ENCODE measurements around the gene TMC6.
"Not testable (repeated sequence)": the region's sequence is repeated elsewhere in the genome, so short reads cannot be mapped to it uniquely, and the experiment has no call there.

TMC6 gene

DNA sequence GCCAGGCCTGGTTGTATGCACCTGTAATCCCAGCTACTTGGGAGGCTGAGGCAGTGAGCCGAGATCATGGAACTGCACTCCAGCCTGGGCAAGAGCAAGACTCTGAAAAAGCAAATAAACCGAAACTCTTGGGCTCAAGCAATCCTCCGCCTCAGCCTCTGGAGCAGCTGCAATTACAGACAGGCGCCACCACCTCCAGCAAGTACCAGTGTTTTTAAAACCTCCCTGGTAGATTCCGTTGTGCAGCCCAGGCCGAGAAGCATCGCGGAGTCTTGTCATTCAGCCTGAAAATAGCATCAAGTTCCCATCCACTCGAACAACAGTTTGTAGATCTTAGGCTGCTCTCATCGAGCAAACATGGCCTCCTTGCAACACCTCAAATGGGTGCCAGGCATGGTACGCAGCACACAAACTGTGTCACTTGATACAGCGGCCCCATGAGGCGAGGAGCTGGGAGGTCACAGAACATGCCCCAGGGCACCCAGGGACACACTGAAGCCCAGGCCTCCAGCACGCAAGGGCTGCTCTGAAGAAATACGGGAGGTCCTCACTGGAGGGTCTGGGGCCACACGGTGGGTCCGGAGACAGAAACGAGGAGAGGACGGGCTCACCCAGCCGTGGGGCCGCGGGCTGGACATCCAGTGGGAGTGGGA lies 18.1 kb downstream of the TMC6 start:
- DNase-seq (ENCODE audit: low read depth in 2 of 2) = no peak

DNA sequence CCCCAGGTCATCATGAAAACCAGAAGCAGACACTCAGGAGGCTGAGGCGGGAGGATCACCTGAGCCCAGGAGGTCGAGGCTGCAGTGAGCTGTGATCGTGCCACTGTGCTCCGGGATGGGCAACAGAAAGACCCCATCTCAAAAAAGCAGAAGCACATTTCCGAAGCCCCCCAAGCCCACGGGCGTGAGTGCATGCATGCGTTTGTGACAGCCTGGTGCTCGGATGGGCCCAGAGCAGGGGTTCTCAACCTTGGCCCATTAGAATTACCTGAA lies 19.1 kb downstream of the TMC6 start:
- no peak for DNase-seq (ENCODE audit: low read depth in 2 of 2)

DNA sequence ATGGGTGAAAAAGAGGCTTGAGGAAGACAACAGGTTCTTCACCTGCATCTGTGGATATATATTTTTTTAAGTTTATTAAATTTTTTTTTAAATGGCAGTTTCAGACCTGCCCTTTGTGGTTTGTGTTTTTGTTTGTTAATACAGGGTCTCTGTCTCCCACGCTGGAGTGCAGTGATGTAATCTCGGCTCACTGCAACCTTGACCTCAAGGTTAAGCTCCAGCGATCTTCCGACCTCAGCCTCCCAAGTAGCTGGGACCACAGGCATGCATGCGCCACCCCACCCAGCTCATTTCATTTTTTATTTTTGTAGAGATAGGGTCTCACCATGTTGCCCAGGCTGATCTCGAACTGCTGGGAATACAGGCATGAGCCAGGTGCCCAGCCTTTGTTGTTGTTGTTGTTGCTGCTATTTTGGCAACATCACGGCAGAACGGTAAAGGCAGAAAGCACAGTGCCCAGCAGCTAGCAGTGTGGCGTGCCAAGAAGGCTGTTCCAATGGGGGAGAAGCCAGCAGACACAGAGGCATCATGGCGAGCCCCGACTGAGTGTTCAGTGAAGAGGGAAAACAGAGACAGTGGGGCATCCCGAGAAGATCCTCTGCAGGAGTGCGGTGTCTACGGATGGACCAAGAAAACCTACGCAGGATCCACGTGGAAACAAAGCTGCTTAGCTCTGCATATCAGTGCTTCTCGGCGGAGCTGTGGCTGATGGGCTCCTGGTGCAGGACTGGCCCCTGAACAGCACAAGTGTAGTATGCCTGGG lies 19.6 kb downstream of the TMC6 start:
- no peak for DNase-seq (ENCODE audit: low read depth in 2 of 2)

DNA sequence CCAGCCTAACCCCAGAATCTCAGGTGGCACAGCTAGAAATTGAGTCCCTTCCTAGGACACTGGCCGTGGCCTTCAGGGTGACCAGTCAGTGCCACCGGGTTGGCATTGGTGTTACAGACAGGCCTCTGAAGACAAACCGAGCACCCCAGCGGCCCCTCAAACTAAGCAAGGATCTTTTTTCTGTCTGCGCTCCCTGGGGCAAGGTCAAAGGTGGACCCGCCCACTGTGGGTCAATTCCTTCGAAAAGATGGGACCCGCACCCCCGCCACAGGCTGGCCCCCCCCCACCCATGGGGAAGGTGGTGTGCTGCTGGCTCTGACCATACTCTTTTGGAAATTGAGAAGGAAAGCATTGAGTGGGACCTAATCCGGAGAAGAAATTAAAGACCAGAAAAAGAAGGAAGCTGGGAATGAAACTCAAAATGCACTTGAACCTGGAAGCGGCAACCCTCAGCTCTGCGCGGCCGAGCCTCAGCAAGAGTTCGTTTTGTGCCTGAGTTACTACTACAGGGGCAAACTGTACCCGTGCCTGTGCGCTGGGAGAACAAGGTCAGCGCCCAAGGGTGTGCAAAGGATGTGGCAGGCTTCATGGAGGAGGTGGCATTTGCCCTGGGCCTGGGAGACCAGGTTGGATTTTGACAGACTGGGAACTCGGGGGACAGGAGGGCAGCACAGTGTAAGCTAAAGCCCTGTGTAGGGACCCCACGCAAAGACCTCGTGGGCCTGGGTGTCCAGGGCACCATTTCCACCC lies 20.4 kb downstream of the TMC6 start:
- DNase-seq (ENCODE audit: low read depth in 2 of 2) = no peak

DNA sequence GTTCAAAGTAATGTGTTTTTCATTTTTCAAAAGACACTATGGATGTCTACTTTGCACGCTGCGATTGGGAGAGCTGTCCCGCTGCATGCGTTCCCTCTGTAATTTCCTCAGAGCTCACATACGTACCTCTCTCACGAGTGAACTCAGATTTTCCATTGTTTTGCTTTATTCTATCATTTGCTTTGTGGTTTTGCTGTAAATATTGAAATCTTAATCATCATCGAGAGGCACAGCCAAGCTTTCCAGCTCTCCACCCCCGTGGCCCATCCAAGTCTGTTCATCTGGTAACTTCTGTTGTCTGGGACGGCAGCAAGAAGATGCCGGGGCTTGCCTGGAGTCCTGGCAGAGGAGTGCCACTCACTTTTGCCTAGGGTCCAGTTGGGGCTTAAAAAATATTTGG lies 21.1 kb downstream of the TMC6 start:
- DNase-seq (ENCODE audit: low read depth in 2 of 2) = no peak

DNA sequence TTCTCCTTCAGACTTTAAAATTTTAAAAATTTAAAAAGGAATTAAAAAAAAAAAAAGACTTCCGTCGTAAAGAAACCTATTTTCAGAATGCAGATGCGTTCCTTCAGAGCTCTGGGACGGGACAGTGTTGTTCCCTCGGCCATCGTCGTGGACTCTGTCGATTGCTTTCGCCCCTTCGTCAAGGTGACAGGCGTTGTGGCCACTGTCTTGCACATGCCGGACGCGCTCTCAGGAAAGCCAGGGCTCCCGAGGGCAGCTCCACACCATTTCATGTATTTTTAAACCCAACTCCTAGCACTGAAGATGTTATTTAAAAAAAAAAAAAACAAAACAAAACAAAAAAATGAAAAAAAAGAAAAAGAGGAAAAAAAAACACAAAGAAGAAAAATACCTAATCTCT lies 22.3 kb downstream of the TMC6 start:
- DNase-seq (ENCODE audit: low read depth in 2 of 2) = no peak

DNA sequence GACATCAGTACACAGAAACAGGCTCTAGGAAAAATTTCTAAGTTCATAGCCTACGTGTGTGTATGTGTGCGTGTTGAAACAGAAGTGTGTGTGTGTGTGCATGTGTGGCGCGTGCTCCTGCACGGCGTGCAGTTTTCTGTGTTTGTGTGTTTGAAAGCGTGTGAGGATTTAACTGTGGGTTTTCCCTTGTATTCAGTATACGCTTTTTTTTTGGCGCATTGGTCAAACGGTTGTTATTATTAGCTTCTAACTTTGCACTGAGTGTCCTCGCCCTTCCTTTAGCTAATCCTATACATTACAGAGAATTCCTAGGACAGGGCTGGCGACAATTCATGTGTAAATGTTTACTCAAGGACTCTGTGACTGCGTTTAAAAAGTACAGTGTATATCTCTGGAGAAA lies 23.0 kb downstream of the TMC6 start:
- no peak for DNase-seq (ENCODE audit: low read depth in 2 of 2)

DNA sequence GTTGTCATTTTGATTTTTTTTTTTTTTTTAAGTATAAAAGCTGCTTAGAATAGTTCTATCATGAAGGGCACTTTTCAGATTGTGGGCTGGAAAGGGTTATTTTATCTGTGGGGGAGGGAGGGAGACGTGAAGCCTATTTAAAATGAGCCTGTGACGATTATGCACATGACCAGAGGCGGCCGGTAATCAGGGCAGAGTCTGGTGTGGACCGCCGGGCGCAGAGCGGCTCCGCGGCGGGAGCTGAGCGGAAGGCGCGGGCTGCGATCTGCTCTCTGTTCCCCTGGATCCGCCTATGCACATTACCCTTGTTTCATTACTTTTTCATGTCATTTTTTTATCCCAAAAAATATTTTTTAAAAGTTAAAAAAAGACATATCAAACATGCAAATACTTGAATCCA lies 23.5 kb downstream of the TMC6 start:
- DNase-seq (ENCODE audit: low read depth in 2 of 2) = no peak

DNA sequence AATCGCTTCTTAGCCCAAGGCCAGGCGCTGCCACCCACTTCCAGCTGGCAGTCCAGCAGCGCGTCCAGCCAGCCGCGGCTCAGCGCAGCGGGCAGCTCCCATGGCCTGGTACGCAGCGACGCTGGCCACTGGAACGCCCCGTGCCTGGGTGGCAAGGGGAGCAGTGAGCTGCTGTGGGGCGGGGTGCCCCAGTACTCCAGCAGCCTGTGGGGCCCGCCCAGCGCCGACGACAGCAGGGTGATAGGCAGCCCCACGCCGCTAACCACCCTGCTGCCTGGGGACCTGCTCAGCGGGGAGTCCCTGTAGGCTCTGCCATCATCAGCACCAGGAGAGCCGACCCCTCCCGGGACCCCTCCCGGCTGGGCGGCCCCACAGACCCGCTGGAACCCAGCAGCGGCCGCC lies 24.0 kb downstream of the TMC6 start:
- no peak for DNase-seq (ENCODE audit: low read depth in 2 of 2)

DNA sequence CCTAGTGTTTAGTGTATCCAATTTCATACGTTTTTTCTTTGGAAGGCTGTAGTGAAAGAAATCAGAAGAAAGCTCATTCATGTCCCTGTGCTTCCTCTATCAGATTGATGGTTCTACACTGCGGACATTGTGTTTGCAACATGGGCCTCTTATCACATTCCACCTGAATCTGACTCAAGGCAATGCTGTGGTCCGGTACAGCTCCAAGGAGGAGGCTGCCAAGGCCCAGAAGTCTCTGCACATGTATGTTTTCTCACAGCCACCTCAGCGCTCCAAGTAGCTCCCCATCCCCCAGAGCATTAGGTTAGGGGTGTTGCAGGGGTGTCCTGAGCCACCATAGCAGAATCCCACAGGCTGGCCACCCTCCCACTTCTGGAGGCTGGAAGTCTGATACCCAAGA lies 25.2 kb downstream of the TMC6 start:
- DNase-seq (ENCODE audit: low read depth in 2 of 2) = no peak

DNA sequence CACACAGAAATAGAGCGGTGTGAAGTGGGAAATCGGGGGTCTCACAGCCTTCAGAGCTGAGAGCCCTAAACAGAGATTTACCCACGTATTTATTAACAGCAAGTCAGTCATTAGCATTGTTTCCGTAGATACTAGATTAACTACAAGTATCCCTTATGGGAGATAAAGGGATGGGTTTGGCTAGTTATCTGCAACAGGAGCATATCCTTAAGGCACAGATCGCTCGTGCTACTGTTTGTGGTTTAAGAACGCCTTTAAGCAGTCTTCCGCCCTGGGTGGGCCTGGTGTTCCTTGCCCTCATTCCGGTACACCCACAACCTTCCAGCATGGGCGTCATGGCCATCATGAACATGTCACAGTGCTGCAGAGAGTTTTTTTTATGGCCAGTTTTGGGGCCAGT lies 27.0 kb downstream of the TMC6 start:
- DNase-seq (ENCODE audit: low read depth in 2 of 2) = no peak

DNA sequence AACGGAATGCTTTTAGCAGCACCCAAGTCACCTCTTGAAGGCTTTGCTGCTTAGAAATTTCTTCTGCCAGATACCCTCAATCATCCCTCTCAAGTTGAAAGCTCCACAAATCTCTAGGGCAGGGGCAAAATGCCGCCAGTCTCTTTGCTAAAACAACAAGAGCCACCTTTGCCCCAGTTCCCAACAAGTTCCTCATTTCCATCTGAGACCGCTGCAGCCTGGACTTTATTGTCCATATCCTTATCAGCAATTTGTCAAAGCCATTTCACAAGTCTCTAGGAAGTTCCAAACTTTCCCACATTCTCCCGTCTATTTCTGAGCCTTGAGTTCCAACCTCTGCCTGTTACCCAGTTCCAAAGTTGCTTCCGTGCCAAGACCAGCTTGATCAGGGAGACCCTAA lies 27.4 kb downstream of the TMC6 start:
- DNase-seq (ENCODE audit: low read depth in 2 of 2) = no peak

DNA sequence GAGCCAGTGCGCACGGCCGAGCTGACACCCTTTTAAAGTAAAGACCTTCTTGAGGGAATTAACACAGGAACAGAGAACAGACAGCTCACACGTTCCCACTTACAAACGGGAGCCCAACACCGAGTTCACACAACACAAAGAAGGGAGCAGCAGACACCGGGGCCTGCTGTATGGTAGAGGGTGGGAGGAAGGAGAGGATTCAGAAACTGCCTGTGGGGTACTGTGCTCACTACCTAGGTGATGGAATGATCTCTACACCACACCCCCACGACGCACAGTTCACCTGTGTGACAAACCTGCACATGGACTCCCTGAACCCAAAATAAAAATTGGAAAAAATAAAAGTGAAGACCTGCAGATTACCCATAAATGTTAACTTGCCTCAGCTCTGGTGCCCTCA lies 32.5 kb downstream of the TMC6 start:
- DNase-seq (ENCODE audit: low read depth in 2 of 2) = no peak

DNA sequence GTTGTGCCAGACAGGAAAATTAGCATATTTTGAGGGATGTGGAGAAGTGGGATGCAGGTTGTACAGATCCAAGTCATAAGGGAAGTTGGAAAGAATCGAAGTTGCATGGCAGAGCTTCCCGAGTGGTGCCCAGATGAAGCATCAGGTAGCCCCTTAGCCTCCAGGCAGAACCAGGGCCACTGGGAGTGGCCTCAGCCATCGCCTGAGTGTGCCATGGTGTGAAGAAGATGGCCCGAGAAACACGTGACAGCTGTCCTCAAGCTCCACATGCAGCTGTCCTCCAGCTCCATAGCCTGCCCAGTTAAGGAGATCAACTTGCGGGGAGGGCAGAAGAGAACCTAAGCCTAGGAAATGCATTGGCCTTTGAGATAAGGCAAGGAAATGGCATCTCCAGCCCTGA lies 33.5 kb downstream of the TMC6 start:
- no peak for DNase-seq (ENCODE audit: low read depth in 2 of 2)

DNA sequence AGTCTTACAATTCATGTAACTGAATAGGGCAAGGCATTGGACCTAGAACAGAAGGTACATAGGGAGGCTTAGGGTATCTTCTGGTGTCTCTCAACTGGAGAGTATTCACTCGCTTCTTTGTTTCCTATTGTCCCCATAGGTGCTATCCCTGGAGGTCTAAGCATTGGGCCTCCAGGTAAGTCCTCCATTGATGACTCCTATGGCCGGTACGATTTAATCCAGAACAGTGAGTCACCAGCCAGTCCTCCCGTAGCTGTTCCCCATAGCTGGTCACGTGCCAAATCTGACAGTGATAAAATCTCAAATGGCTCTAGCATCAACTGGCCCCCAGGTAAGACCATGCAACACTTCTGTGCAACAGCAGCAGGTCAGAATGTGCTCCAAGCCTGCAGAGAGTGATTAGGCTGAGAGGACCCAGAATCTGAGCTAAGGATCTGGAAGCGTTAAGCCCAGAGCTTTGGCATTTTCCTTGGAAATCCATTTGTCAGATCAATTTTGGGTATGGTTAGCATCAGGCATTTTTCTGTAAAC lies 35.7 kb downstream of the TMC6 start:
- no peak for DNase-seq (ENCODE audit: low read depth in 2 of 2)

DNA sequence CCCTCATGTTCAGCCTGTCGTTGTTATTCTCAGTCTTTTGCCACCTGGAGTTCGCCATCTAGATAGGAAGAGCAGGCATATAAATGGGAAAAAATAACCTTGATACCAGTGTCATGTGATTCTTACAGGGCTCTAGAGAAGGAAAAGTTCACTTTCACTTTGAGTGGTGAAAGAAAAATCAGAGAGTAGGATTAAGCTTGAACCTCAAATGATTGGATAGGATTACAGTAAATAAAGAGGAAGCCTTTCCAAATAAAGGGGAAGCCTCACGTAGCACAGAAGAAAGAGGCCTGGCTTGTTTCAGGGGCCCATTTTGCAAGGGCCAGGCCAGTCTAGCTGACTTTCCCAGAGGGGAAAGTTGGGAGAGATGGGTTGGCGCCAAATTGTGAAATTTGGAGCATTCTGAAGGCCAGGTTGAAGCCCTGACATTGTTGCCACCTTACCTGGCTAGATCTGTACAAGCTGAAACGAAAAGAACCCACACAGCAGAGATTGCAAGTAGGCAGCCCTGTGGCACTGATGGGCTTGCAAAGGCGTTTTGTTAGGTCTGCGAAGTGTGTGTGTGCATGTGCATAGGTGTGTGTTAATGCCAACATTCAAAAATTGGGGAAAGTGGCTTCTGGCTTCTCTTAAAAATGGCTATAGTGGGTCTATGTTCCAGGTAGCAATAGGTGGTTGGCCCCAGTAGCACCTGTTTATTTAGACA lies 38.8 kb downstream of the TMC6 start:
- DNase-seq (ENCODE audit: low read depth in 2 of 2) = no peak

DNA sequence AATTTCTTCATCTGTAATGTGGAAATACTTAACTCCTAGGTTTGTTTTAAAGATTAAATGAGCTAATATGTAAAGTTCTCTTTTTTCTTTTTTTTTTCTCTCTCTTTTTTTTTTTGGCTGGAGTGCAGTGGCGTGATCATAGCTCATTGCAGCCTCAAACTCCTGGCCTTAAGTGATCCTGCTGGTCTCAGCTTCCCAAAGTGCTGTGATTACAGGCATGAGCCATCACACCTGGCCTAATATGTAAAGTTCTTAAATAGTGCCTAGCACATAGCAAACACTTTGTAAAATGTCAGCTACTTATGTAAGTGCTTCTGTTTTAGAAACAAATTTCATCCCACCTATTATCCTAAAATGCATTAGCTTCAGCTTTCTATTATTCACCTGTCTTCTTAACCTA lies 40.0 kb downstream of the TMC6 start:
- no peak for DNase-seq (ENCODE audit: low read depth in 2 of 2)

DNA sequence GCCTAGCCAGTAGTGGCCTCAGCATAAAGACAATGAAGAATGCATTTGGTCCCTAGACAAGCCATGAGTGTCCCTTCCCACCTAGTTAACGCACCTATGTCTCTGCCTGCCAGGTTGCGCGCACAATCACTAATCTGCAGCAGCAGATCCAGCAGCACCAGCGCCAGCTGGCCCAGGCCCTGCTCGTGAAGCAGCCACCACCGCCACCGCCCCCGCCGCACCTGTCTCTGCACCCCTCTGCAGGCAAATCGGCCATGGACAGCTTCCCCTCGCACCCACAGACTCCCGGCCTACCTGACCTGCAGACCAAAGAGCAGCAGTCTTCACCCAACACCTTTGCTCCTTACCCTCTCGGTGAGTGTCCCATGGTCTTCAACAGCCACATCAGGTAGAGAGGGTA lies 41.8 kb downstream of the TMC6 start:
- DNase-seq (ENCODE audit: low read depth in 2 of 2) = no peak

DNA sequence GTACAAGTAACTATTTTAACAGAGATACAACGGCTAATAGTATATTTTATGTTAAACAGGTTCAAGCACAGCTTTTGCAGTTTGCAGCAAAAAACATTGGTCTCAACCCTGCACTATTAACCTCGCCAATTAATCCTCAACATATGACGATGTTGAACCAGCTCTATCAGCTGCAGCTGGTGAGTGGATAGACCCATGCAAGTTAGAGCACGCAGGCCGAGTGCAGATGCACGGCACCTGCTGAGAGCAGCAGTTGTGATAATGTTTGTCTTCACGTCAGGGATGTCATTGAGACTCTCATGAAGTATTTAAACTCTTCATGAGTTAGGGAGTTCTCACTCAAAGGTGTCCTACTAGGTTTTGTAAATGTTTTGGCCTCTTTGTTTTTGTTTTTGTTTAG lies 45.6 kb downstream of the TMC6 start:
- DNase-seq (ENCODE audit: low read depth in 2 of 2) = no peak

DNA sequence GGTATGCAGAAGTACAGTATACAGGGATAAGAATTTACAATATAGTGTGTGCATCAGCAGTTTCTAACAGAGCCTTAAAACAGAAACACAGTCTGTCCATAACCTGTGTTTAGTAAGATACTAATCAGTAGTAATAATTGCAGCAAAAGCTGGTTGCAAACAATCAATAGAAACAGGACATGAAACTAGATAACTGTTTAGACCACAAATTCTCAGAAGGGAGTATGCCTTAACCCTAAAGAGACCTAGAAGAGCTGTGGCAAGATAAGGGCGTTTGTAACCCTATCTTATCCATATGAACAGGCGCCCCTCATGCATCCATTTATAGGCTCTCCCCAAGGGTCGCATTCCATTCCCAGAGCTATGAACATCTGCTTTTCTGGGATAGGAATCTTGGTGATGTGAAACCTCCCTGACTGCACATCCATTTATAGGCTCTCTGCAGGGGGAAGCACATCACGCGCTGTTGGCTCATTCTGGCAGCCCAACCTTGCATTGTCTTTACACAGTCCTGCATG lies 46.1 kb downstream of the TMC6 start:
- not testable (repeated sequence) for DNase-seq (ENCODE audit: low read depth in 2 of 2)

DNA sequence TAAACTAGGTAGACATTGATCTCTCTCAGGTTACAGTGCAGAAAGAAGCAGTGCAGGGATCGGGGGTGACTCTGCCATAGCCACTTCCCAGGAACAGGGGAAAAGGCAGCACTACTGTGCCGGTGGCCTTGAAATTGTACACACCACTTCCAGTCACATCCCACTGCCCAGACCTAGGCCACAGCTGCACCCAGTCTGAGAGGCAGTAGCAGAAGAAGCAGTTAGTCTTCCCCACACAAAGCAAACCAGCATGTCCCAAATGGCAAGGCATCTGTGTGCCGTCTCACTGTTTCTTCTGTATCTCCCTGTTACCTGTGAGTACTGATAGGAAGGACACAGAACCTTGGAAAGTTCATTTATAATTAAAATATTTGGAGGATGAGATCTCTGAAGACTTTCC lies 47.0 kb downstream of the TMC6 start:
- no peak for DNase-seq (ENCODE audit: low read depth in 2 of 2)

DNA sequence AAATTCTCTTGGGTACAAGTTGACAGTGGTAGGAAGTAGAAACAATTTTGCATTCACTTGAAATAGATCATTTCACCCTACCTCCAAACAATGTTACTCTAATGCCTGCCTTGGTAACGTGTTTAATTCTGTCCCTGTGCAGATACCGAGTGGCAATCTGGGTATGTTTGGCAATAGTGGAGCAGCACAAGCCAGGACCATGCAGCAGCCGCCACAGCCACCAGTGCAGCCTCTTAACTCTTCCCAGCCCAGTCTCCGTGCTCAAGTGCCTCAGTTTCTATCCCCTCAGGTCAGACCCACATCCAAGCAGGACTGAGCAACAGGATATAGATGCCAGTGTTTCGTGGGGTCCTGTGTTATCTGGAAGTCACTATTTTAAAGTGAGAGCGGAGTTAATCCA lies 49.3 kb downstream of the TMC6 start:
- DNase-seq (ENCODE audit: low read depth in 2 of 2) = no peak
